TTC549 (cell line): ENCODE results near the gene RESF1.

Experiments used
- FAIRE-seq: peaks from 2 replicates; lab custom pipeline; 2012; peaks lifted over from hg19 to GRCh38; lab: Jason Lieb, UNC

Gene RESF1

DNA sequence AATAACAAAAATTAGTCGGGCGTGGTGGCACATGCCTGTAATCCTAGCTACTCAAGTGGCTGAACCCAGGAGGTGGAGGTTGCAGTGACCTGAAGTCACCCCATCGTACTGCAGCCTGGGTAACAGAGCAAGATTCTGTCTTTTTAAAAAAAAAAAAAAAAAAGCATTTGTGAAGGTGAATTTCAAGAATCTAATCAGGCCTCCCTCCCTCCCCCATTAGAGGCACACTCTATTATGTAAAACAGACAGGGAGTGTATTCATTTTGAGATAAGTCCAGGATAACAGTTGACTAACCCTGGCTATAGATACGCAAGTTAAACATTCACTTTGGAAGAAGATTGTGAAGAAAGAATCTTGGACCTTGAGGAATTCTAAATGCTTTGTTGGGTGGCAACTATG, 2.9 kb downstream of the RESF1 start:
- no peak for FAIRE-seq

DNA sequence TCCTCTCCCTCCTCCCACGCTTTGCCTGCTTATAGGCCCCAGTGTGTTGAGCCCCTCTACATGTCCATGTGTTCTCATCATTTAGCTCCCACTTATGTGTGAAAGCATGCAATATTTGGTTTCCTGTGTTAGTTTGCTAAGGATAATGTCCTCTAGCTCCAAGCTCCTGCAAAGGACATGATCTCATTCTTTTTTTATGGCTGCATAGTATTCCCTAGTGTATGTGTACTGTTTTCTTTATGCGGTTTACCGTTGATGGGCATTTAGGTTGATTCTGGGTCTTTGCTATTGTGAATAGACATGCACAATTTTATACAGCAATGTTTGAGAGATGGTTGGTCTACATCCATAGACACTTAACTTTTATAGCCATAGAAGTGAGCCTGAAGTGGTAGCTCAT, 5.1 kb downstream of the RESF1 start:
- no peak for FAIRE-seq

DNA sequence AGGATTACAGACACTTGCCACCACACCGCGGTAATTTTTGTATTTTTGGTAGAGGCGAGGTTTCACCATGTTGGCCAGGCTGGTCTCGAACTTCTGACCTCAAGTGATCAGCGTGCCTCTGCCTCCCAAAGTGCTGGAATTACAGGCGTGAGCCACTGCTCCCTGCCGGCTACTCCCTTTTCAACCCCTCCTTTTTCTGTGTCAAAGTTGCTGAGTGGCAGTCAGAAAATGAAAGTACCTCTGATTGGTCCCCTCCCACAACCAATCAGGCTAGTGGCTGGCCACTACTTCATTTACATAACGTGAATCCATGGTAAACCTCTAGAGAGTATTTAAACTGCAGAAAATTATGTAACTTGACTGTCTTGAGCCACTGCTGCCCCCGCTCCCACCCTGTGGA, 5.9 kb downstream of the RESF1 start:
- no peak for FAIRE-seq

DNA sequence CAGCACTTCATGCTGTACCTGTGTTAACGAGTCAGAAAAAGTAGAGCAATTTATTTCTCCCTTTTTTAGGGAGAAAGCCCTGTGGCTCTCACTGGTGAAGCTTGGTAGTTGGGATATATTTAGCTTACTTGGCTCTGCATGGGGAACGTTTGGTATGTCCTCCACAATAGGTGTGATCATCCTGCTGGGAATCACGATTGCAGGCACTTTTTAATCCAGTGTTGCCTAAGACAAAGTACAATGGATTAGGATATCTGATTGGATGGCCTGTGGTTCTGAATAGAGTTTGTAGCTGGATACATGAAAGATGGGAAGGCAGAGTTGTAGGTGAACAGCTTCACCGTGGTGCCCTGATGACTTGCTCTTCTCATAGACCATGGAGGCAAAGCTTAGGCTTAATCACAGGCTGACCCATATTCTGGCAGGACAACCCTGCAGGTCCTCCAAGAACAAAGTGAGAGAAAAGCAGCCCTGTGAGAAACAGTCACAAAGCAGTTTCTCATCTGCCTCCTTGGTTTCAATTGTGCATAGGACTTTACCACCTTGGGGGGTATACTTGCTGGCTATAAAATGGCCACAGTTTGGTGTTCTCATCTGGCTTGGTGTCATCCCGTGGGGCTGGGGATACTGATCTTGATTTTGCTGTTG, 7.5 kb downstream of the RESF1 start:
- no peak for FAIRE-seq

DNA sequence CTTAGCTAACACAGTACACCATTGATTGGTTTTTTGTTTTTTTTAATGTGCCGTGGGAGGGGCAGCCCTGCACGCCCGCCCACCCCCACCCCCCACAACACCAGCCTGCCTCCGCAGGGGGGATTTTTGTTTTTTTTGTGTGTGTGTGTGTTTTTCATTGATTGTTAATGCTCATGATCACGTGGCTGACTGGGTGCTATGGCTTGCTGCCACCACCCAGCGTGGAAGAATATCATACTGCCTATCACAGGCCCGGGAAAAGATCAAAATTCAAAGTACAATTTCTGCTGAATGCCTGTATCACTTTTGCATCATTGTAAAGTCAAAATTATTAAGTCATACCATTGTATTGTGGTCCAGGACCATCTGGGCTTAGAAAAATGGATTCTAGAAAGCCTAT, 8.3 kb downstream of the RESF1 start:
- no peak for FAIRE-seq

DNA sequence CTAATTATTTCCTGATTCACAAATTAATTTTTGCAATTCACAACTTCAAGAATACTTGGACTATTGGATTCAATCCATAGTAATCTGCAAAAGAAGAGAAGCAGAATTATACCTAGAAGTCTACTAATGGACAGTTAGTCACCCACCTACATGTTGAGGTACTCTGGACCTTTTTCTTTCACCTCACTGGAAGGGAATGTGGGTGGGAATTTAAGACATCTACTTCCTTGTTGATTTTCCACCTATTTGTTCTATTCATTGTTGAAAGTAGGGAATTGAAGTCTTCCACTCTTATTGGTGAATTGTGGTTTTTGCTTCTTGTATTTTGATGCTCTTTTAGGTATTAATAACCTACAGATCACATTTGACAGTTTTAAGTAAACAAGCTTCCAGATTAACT, 11.0 kb downstream of the RESF1 start:
- no peak for FAIRE-seq

DNA sequence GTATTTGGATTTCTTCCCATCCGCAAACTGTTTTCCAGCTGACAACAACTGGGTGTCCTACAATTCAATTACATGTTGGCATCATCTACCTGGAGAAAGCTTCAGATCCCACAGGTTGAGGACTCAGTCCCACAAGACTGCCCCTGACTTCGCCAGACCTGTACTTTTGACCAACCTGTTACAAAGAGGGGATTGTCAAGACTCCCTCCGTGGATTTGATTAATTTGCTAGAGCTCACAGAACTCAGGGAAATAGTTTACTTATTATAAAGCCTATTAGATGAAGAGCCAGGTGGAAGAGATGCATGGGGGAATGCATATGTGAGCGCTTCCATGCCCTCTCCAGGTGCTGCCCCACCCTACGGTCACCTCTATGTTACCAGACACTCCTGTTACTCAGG, 14.6 kb downstream of the RESF1 start:
- no peak for FAIRE-seq

DNA sequence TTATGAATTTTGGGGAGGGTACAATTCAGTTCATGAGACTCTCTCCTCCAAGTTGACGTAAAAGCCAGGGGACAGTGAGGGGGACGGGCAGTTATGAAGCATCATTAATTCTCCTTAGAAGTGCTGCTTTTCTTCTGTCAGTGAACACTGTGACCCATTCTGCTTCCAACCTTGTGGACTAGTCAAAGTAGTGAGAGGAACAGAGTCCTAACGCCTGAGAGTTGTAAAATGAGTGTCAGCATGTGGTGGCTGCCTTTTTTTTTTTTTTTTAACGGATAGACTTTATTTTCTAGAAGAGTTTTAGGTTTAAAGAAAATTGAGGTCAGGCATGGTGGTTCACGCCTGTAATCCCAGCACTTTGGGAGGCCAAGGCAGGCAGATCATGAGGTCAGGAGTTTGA, 15.5 kb downstream of the RESF1 start:
- no peak for FAIRE-seq

DNA sequence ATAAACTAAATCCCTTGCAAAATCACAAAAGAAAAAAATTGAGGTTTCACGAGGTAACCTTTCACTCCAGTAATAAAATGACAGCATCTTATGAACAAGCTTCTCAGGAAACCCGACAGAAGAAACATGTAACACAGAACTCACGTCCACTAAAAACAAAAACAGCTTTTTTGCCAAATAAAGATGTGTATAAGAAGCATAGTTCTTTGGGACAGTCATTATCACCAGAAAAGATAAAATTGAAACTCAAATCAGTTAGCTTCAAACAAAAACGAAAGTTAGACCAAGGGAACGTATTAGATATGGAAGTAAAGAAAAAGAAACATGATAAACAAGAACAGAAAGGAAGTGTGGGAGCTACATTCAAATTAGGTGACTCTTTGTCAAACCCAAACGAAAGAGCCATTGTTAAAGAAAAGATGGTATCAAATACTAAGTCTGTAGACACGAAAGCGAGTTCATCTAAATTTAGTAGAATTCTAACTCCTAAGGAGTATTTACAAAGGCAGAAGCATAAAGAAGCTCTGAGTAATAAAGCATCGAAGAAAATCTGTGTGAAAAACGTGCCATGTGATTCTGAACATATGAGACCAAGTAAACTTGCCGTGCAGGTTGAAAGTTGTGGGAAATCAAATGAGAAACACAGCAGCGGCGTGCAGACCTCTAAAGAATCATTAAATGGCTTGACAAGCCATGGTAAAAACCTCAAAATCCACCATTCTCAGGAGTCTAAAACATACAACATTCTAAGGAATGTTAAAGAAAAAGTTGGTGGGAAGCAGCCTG, 25.8 kb downstream of the RESF1 start:
- no peak for FAIRE-seq

DNA sequence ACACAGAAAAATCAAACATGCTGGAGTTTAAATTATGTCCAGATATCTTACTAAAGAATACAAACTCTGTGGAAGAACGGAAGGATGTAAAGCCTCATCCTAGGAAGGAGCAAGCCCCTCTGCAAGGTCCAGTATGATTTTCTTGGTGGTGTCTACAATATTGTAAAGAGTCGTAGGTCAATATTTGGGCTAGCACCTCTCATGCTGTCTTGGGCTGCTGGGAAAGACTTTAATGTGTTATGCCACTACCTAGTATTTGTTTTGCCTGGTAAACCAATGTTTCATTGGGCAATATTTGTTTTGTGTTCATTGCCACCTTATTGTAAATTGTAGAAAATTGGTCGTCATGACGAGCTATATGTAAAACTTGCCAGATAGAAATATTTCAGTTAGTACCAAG, 26.6 kb downstream of the RESF1 start:
- FAIRE-seq: no peak

DNA sequence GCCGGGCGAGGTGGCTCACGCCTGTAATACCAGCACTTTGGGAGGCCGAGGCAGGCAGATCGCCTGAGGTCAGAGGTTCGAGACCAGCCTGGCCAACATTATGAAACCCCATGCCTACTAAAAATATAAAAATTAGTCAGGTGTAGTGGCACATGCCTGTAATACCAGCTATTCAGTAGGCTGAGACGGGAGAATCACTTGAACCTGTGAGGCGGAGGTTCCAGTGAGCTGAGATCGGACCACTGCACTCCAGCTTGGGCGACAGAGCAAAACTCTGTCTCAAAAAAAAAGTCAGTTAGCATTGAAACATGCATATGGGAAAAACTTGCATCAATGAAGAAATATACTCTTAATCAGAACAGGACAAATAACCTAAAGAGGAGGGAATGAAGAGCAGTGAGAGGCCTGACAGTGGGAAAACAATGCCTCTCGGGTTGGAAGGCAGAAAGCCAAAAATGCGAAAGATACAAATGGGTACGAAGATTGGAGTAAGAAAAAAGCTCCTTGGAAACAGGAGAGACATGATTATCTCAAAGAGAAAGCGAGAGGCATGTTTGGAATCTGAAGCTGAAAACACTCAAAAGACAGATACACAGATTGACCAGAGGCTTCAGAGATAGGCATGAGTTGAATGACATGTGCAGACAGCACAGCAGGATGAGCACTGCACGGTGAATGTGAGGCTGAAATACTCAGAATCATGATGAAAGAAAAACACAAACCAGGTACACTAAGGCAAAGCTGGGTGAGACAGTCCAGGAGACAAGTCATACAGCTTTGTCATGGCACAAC, 30.6 kb downstream of the RESF1 start:
- FAIRE-seq: no peak

DNA sequence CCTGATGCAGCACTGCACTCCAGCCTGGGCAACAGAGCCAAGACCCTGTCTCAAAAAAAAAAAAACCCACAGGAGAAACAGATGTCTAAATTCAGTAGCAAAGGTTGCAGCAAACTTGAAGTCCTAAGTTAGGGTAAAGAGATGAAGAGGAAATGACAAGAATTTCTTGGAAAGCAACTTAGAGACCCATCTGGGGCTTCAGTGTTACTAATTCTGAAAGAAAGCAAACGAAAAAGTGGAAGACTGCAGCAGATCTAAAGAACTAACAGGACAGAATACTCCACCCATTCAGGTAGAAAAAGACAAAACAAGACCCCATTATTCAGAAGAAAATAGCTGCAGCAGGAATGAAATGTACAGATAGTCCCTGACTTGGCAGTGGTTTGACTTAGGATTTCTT, 31.9 kb downstream of the RESF1 start:
- FAIRE-seq: no peak

DNA sequence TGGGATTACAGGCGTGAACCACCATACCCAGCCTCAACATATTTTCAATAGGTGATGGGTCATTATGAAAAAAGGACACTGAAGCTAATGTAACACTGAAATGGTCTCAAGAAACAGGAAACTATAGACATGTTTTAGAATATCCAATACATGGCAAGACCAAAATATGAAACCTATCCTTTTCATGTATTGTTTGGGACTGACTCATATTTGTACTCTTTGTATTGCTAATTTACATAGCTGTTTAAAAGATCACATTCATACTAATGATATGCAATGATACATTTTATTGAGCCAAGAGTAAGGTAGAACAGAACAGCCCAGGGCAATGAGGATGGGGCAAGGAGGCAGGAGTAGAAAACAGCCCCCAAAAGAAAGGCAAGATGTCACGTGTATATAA, 32.6 kb downstream of the RESF1 start:
- no peak for FAIRE-seq

DNA sequence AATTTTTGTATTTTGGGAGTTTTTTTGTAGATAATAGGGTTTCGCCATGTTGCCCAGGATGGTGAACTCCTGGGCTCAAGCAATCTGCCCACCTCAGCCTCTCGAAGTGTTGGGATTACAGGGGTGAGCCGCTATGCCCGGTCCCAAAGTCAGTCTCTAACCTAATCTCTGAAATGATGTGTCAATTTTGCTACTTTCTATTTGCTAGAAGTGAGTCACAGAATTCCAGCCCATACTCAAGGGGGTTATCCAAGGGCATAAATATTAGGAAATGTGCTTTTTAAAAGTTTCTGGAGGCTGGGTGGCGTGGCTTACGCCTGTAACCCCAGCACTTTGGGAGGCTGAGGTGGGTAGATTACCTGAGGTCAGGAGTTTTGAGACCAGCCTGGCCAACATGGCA, 40.5 kb downstream of the RESF1 start:
- FAIRE-seq: no peak

DNA sequence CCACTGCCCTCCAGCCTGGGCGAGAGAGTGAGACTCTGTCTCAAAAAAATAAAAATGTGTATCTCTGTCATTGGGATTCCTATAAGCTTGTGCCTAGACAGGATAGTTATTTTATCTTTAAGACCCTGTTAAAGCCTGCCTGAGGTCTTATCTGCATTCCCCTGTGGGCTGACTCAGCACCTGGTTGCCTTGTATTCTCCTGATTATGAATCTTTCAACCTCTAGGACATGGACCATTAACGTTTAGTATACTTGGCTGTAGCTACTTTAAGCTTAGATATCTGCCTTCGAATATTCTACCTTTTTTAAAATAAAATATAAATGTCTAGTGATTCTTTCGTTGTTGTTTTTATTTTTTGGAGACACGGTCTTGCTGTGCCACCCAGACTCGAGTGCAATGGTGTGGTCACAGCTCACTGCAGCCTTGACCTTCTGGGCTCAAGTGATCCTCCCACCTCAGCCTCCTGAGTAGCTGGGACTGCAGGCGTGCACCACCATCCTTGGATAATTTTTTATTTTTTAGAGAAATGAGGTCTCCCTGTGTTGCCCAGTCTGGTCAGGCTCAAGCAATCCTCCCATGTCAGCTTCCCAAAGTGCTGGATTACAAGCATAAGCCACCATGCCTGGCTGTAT, 41.3 kb downstream of the RESF1 start:
- FAIRE-seq: no peak

DNA sequence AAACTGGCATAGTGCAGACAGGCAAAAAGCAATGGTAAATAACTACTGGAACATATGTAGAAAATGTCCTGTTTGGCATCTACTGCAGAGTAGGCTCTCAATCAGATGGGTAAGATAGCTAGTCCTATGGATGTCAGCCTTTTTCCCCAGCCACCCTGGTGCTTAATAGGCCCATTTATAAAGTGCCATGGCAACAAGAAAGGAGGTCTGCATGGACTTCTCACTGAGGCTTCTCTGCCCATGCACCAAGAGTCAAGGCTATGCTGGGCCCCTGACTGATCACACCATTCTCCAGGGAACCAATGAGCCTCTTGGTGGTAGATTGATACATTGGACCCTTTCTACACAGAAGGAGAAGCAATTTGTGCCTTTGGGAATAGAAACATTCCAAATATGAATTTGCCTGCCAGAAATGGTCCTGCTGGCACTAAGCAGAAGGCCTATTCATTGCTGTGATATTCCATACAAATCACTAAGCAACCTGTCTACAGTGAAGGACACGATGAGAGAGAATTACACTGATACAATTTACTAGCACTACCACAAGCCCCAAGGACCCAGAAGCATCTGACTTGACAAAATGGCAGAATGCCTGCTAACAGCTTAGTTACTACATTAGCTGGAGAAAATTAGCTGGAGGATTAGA, 43.8 kb downstream of the RESF1 start:
- FAIRE-seq: no peak

DNA sequence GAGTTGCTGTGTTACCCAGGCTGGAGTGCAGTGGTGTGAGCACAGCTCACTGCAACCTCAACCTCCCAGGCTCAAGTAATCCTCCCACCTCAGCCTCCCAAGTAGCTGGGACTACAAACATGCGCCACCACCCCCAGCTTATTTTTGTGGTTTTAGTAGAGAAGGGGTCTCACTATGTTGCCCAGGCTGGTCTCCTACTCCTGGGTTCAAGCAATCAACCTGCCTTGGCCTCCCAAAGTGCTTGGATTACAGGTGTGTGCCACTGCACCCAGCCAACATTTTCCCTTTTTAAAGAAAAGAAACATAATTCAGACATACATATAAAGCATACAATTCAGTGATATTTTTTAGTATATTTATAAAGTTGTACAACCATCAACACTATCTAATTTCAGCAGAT, 44.4 kb downstream of the RESF1 start:
- no peak for FAIRE-seq

DNA sequence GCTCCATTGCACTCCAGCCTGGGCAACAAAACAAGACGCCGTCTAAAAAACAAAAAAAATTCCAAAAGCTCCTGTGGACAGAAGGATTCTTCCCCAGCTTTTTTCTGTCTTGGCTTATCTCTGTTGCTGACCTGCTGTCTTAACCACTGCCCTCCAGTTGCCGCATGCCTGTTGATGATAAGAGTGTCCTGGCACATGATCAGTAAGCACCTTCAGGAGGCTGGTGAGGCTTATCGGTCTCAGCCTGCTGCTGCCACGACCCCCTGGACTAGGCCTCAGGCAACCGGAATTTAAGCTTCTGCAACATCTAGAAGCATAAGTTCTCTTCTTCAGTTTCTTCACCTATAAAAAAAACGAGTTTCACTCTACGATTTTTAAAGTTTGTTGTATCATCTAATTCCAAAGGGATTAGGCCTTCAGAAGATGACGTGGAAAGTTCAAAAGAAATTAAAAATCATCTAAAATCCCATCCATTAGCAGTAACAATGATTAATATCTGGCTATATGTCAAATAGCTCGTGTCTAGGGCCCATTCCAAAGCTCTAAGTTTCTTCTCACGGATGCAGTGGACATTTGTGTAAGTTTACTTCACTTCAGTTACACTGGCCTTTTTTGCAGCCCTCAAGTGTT, 46.4 kb downstream of the RESF1 start:
- no peak for FAIRE-seq
